Measurements from ENCODE around the gene PDZRN3. TPM values are rescaled to one million over a fixed set of nuclear protein-coding genes. Genes with fewer than 3 reads are reported as not detected.
A peak's percentile ranks its signal among the peaks of the same experiment; 100 is the strongest.

Gene PDZRN3
- total RNA-seq: 38.3 TPM

GRCh38 chr3:73624821-73625665, at the start of gene PDZRN3:
PDZRN3 (minus strand) TSS chr3:73624941.
- DNase-seq (ENCODE audit: low spot score): peak; percentile 64

DNA sequence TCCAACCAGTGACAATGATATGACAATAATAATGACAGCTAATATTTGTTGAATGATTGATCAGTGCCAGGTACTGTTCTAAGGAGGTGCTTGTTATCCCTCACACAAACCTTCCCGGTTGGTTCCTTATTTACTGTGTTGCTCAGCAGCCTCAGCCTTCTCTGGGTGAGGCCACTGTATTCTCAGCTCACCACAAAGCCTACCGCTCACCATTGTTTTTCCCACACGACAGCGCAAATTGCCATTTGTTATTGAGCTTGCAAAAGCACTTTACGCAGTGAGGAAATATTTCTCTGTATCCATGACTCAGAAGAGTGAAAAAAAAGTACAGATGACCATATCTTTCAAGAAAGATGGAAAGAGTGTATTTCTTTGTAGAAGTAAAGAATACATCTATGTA, 49.5 kb upstream of the PDZRN3 start:
- DNase-seq (ENCODE audit: low spot score): no peak

GRCh38 chr3:73669260-73669659, 44.5 kb upstream of the PDZRN3 start:
- DNase-seq (ENCODE audit: low spot score): no peak

GRCh38 chr3:73668391-73668790, 43.6 kb upstream of the PDZRN3 start:
- DNase-seq (ENCODE audit: low spot score): no peak

DNA sequence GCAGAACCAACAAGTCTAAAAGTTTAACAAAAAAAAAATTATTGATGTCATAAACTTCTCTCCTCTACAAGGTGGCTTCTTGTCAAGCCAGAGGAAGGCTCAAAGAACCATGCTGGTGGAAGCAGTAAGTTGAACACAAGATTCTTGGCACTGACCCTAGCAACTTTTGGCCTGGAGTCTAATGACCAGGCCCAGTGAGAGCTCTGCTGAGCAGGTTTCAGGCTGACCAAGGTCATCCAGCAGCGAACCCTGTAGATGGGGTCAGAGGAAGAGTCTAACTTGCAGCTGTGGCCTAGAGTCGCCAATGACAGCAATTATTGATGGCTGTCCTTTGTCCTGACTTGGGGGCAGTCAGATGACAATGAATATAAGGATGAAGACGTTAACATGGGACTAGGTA, 43.1 kb upstream of the PDZRN3 start:
- no peak for DNase-seq (ENCODE audit: low spot score)

DNA sequence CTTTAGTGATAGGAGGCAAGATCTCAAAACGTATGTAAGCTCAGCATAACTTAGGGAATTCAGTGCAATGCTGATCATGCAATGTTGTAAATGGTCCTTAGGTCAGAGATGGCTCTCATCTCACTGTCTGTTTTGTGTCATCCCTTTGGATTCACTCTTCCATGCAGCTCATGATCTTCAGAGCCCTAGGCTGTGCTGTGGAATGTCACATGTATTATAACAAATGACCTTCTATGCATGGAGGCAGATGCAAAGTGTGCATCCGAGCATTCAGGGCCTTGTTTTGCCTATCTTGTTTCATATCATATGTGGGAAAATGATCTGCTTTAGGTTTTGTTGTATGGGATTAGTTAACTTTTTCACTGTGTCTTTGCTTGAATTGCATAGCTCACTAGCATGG, 40.5 kb upstream of the PDZRN3 start:
- DNase-seq (ENCODE audit: low spot score): no peak

- DNase-seq (ENCODE audit: low spot score): no peak
Measured at GRCh38 chr3:73664389-73664788, 39.6 kb upstream of the PDZRN3 start.

DNA sequence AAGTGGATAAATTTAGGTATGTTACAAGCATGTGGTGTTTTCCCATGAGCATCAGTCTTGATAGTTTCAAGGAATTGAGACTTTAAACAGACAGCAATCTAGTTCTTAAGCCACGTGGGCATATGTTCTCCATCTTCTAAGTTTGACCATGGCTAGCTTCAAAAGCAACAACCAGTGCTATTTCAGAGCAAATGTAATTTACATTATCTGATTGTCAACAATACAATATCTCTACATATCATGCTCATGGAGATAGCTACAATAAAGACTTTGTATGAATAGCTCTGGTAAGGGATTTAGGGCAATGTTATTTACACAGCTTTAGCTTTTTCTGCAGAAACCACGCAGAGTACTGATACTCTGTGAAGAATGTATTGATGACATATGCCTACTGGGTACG, 38.8 kb upstream of the PDZRN3 start:
- no peak for DNase-seq (ENCODE audit: low spot score)

- DNase-seq (ENCODE audit: low spot score): no peak
Measured at GRCh38 chr3:73661265-73661664, 36.5 kb upstream of the PDZRN3 start.

GRCh38 chr3:73658227-73658626, 33.5 kb upstream of the PDZRN3 start:
- no peak for DNase-seq (ENCODE audit: low spot score)

- no peak for DNase-seq (ENCODE audit: low spot score)
Measured at GRCh38 chr3:73657186-73657585, 32.4 kb upstream of the PDZRN3 start.

- no peak for DNase-seq (ENCODE audit: low spot score)
Measured at GRCh38 chr3:73656241-73656890, 31.6 kb upstream of the PDZRN3 start.

DNA sequence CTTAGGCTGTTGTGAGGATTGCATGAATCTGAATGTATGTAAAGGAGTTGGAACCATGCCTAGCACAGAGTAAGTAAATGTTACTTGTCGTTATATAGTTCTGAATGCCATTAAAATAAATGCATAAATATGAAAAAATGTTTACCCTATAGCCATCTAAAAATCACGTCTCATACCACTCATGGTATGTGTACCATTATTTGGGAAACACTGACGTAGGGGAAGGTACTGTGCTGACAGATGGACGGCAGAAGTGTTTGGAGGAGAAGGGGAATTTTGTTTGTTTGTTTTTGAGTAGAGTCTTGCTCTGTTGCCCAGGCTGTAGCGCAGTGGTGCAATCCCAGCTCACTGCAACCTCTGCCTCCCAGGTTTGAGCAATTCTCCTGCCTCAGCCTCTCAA, 30.5 kb upstream of the PDZRN3 start:
- DNase-seq (ENCODE audit: low spot score): no peak

DNA sequence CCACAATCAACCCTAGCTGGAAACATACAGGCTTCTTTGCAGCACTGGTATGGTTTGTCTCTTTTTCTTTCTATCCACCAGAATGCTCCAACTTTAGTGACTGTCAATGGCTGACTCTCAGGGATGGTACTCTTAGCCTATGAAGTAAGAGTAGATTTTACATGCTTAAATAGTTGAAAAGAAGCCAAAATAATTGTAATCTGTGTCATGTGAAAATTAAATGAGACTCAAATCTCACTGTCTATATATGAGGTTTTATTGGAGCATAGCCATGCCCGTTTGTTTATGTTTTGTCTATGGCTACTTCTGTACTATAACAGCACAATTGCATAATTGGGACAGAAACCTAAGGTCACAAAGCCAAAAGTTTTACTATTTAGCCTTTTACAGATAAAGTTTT, 29.1 kb upstream of the PDZRN3 start:
- no peak for DNase-seq (ENCODE audit: low spot score)

DNA sequence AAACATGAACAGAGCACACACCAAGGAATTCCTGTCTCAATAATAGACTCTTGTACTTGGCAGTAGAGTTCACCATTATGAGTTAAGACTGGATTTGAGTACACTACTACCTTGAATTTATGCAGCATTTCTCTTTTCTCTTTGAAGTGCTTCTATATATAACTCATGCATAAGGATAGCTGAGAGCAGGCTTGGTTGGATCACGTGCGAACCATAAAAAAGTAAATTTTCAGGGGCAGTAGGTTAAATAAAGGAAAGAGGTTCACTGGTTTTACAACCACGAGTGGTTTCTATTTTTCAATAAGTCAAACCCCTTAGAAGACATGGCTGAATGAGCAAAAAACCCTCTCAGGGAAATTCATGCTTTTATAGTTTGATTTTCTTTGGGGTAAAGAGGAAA, 28.6 kb upstream of the PDZRN3 start:
- no peak for DNase-seq (ENCODE audit: low spot score)

GRCh38 chr3:73652896-73653295, 28.2 kb upstream of the PDZRN3 start:
- no peak for DNase-seq (ENCODE audit: low spot score)

- no peak for DNase-seq (ENCODE audit: low spot score)
Measured at GRCh38 chr3:73637042-73637441, 12.3 kb upstream of the PDZRN3 start.

GRCh38 chr3:73635254-73635653, 10.5 kb upstream of the PDZRN3 start:
- DNase-seq (ENCODE audit: low spot score): no peak

- DNase-seq (ENCODE audit: low spot score): no peak
Measured at GRCh38 chr3:73633916-73634344, 9.2 kb upstream of the PDZRN3 start.

DNA sequence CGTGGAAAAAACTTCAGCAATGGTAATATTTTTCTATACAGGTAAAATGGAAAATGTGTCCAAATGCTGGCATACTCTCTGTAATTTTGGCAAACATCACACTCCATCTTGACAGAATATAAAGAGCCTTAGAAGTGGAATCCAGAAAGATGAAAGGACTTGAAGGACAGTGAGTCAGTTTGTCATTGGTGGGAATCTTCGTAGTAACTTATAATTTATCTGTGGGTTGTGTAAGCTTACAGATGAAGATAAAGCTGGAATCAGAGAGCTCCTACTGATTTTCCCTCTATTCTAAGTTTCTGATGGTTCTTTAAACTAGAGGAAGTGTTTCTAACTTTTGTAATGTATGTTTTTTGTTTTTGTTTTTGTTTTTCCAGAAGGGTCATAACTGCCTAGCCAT, 8.7 kb upstream of the PDZRN3 start:
- no peak for DNase-seq (ENCODE audit: low spot score)

GRCh38 chr3:73626106-73626505, 1.4 kb upstream of the PDZRN3 start:
- DNase-seq (ENCODE audit: low spot score): no peak

GRCh38 chr3:73624017-73624820, 522 bp downstream of the PDZRN3 start:
- DNase-seq (ENCODE audit: low spot score): peak; percentile 50

DNA sequence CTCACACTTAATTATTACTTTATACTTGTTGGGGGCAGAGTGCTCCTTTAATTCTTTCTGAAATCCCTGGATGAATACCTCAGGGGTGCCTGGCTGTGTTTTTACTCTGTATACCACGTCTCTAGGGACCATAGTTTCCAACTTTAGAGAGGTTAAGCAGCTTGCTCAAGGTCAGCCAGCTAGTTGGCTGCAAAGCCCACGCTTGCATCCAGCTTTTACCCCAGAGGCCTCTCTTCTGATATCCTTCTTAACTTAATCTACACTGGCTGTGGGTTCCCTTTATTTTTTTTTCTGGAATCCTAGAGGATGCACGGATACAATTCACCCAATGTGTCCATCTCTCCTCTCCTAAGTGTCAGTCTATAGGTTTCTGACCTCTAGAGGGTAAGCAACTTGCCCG, 1.4 kb downstream of the PDZRN3 start:
- DNase-seq (ENCODE audit: low spot score): no peak

All from ureter (tissue), 1 donor.